NCI-H128 (cell line): Measurements from ENCODE around the gene CNOT9.
"Not testable (repeated sequence)": the region's sequence is repeated elsewhere in the genome, so short reads cannot be mapped to it uniquely, and the experiment has no call there.

Experiments used
- DNase-seq: peaks from one replicate; lab custom pipeline; 2025; ENCODE audit not compliant: unreplicated experiment; lab: John Stamatoyannopoulos, UW

CNOT9 gene

GRCh38 chr2:218568190-218569037 lies at the start of gene CNOT9, which contains the start of gene USP37:
TSS of gene CNOT9 (plus strand) at chr2:218568839. CDS start at chr2:218568955, 116 bp downstream.
TSS of gene USP37 (minus strand) at chr2:218568351. CDS start at chr2:218558653, 9,698 bp downstream.
- DNase-seq: peak; percentile 90

GRCh38 chr2:218518876-218519275 lies 49.8 kb upstream of the CNOT9 start:
- no peak for DNase-seq

- no peak for DNase-seq
Measured at GRCh38 chr2:218523651-218524050, 45.0 kb upstream of the CNOT9 start.

GRCh38 chr2:218528409-218528808 lies 40.2 kb upstream of the CNOT9 start:
- DNase-seq: not testable (repeated sequence)

GRCh38 chr2:218529990-218530389 lies 38.6 kb upstream of the CNOT9 start:
- DNase-seq: no peak

- DNase-seq: no peak
Measured at GRCh38 chr2:218536804-218537494, 31.7 kb upstream of the CNOT9 start.

- no peak for DNase-seq
Measured at GRCh38 chr2:218540015-218540414, 28.6 kb upstream of the CNOT9 start.

- DNase-seq: no peak
Measured at GRCh38 chr2:218546012-218546411, 22.6 kb upstream of the CNOT9 start.

- no peak for DNase-seq
Measured at GRCh38 chr2:218547511-218547910, 21.1 kb upstream of the CNOT9 start.

- DNase-seq: no peak
Measured at GRCh38 chr2:218547978-218548377, 20.7 kb upstream of the CNOT9 start.

GRCh38 chr2:218554225-218554624 lies 14.4 kb upstream of the CNOT9 start:
- DNase-seq: not testable (repeated sequence)

GRCh38 chr2:218555527-218555926 lies 13.1 kb upstream of the CNOT9 start:
- DNase-seq: no peak

GRCh38 chr2:218557941-218558340 lies 10.7 kb upstream of the CNOT9 start:
- no peak for DNase-seq

GRCh38 chr2:218558986-218559385 lies 9.7 kb upstream of the CNOT9 start:
- no peak for DNase-seq

- no peak for DNase-seq
Measured at GRCh38 chr2:218564056-218564455, 4.6 kb upstream of the CNOT9 start.

GRCh38 chr2:218566296-218566695 lies 2.3 kb upstream of the CNOT9 start:
- no peak for DNase-seq

GRCh38 chr2:218567797-218568189 lies 846 bp upstream of the CNOT9 start:
- no peak for DNase-seq

GRCh38 chr2:218569038-218569431 lies 396 bp downstream of the CNOT9 start:
- DNase-seq: no peak

GRCh38 chr2:218569661-218570500 lies 1.2 kb downstream of the CNOT9 start:
- DNase-seq: no peak

- DNase-seq: no peak
Measured at GRCh38 chr2:218570850-218571249, 2.2 kb downstream of the CNOT9 start.

- no peak for DNase-seq
Measured at GRCh38 chr2:218576854-218577253, 8.2 kb downstream of the CNOT9 start.
